ENCODE measurements around the gene LDHAL6B. TPM values are rescaled to one million over a fixed set of nuclear protein-coding genes. Genes with fewer than 3 reads are reported as not detected.

The LDHAL6B gene
- not detected for total RNA-seq

DNA sequence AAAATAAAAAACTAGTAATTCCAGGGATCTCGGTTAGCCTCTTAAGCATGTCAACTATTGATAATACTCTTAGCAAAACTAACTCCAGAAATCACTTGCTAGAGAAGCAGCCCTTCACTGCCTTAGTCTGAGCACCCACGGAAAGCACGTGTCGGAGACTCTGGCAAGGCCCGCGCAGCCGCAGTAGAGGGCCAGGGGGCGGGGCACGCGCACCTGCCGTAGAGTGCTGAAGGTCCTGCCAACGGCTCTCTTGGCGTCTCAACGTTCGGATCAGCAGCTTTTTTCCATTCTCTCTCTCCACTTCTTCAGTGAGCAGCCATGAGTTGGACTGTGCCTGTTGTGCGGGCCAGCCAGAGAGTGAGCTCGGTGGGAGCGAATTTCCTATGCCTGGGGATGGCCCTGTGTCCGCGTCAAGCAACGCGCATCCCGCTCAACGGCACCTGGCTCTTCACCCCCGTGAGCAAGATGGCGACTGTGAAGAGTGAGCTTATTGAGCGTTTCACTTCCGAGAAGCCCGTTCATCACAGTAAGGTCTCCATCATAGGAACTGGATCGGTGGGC, at the start of gene LDHAL6B:
Gene LDHAL6B (plus strand): TSS at position 221 of the 561 bp plus-strand sequence. CDS start 98 bp downstream, at position 319.
- TF ChIP-seq, protein P1, sequence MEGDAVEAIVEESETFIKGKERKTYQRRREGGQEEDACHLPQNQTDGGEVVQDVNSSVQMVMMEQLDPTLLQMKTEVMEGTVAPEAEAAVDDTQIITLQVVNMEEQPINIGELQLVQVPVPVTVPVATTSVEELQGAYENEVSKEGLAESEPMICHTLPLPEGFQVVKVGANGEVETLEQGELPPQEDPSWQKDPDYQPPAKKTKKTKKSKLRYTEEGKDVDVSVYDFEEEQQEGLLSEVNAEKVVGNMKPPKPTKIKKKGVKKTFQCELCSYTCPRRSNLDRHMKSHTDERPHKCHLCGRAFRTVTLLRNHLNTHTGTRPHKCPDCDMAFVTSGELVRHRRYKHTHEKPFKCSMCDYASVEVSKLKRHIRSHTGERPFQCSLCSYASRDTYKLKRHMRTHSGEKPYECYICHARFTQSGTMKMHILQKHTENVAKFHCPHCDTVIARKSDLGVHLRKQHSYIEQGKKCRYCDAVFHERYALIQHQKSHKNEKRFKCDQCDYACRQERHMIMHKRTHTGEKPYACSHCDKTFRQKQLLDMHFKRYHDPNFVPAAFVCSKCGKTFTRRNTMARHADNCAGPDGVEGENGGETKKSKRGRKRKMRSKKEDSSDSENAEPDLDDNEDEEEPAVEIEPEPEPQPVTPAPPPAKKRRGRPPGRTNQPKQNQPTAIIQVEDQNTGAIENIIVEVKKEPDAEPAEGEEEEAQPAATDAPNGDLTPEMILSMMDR (IDR thresholded peaks at IDR 0.05; ENCODE audit: low read depth) = no peak

DNA sequence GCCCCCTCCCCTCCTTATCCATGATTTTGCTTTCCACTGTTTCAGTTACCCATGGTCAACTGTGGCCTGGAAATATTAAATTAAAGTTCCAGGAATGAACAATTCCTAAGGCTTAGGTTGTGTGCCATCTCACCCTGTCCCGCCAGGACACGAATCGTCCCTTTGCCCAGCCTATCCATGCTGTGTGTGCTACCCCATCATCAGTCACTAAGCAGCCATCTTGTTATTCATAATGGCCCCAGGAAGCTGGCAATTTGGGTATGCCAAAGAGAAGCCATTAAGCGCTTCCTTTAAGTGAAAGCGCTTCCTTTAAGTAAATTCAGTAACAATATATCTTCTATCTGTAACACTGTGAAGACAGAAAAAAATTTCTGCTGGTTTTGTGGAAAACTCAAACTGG, 49.2 kb upstream of the LDHAL6B start:
- TF ChIP-seq, protein P1 (IDR thresholded peaks at IDR 0.05; ENCODE audit: low read depth) = no peak

DNA sequence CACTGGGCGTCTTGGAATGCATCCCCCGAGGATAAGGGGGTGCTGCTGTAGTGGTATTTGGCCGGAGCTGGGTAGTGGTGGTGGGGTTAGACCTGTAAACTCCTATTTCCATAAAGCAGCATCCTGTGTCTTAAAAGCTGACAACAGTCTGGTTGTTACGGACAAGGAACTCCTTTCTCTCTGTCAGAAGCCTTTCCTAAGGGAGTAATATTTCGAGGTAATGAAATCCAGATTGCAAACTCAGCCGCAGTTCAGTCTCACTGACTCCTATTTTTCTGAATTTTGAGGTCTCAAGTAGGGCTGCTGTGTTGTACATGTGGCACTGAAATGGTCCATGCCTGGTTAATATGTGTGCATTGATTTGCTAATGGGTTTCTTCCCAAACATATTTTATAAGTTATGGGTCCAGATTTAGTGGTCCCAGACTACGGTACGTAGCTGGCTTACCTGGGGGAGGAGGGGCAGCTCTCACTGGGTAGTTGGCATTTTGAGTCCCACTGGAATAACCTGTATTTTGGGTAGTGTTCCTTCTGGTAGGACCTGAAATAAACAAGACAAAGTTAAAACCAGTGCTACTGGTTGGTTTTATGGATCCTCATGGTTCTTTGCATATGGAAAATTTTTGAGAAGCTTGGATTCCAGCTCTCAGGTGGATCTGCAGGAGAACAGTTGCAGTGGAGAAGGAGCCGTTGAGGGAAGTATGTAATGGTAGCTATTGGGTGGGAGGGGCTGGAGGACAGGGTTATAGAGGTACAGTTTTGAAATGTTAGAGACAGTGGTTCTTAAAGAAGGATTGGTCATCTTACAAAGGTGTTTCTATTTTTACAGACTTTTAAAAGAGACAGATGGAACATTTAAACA, 48.6 kb upstream of the LDHAL6B start:
- TF ChIP-seq, protein P1 (IDR thresholded peaks at IDR 0.05; ENCODE audit: low read depth) = no peak

DNA sequence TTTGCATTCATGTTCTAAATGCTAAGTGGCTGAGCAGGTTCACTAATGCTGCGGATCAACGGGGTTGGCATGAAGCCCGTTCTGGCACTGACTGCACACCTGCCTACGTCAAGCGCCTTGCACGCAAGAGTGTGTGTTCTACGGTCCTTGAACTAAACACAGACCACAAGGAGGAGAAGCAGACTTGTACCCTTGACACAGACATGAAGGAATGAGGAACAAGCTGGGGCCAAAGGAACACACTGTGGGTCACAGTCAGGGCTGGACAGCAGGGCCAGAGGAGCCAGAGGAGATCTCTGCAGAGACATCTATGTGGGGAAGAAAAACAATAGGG, 48.0 kb upstream of the LDHAL6B start:
- TF ChIP-seq, protein P1 (IDR thresholded peaks at IDR 0.05; ENCODE audit: low read depth) = no peak

GRCh38 chr15:59159210-59159609, 47.4 kb upstream of the LDHAL6B start:
- TF ChIP-seq, protein P1 (IDR thresholded peaks at IDR 0.05; ENCODE audit: low read depth) = no peak

- TF ChIP-seq, protein P1 (IDR thresholded peaks at IDR 0.05; ENCODE audit: low read depth) = no peak
Measured at GRCh38 chr15:59160880-59161593, 45.6 kb upstream of the LDHAL6B start.

- TF ChIP-seq, protein P1 (IDR thresholded peaks at IDR 0.05; ENCODE audit: low read depth) = no peak
Measured at GRCh38 chr15:59165726-59166125, 40.9 kb upstream of the LDHAL6B start.

All from subcutaneous adipose tissue (tissue), 4 donors.